ENCODE data around the gene CINP. TPM values are rescaled to one million over a fixed set of nuclear protein-coding genes. Genes with fewer than 3 reads are reported as not detected.

Gene CINP
- total RNA-seq, 2 donors from 2014 or later, result 33.5 to 37.8 TPM

DNA sequence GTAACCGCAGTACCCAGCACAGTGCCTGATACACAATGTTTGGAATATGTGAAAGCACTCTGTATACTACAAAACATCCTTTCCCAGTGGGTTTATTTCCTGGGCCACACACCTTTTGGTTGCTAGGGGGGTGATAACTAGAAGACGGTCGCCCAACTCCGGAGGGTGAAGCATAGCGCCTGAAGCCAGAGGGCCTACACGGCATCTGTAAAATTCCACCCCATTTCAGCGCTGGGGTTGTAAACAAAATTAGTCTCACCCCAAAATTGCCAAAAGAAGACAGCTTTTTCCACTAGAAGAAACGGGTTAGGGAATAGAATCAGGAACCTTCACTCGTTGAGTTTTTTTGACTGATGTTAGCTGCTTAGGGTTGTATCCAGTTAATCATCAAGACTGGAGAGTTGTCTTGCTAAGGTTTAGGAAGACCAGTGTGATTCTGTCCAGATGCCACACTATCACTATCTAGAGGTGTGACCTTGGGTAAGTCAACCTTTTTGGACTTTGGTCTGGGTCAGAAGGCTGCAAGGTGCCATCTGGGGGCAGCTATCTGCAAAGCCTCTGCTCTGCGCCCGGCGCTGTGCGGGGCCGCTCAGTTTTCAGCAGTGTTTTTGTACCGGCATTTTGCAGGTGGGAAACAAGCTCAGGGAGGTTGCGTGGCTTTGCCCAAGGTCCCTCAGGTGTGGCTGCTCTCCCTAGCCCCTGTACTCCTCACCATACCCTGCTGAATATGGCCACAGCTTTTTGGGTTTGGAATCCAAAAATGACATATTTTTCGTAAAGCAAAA is 41.8 kb downstream of the CINP start:
- Mint-ChIP-seq H3K27ac (peak overlapping the region; percentile 100), H3K4me3 (peak overlapping the region; percentile 99), H3K9me3 (no peaks in the 10 kb centered on the region), H3K36me3 (ENCODE audit: low read depth) (peaks cover 17% of the 10 kb centered on the region), H3K27me3 (no peaks in the 10 kb centered on the region), H3K4me1 (peaks cover 21% of the 10 kb centered on the region)
- ATAC-seq (replicated peaks), result no peak

DNA sequence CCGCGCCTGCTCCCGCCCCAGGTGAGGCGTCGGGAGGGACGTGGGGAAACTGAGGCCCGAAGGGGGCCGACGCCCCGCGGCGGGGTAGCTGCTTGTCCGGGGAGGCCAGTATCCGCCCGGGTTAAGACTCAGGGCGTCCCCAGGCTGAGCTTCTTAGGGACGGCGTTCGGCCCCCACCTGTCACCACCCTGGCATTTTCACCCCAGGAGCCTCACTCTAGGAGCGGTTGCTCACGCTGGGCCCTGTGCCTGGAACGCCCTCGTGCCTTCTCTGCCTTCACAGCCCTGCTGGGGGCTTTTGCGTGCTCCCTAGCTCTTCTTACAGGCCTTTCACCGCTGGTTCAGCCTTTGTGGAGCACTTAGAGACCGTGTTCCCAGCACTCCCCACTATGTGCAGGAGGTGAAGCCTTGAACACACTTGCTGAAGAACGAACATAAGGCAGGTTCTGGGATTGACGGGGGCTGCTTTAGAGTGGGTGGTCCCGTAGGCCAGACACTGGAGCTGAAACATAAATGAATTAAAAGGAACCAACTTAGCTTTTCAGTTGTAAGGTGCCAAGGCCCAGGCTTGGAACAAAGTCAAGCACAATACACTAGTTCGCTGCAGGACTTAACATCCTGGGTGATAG is 42.5 kb downstream of the CINP start:
- H3K4me1 Mint-ChIP-seq, result peaks cover 21% of the 10 kb centered on the region
- H3K36me3 Mint-ChIP-seq (ENCODE audit: low read depth), result peaks cover 17% of the 10 kb centered on the region
- ATAC-seq (replicated peaks), result peak; percentile 16
- H3K4me3 Mint-ChIP-seq, result peak overlapping the region; percentile 99
- no peaks in the 10 kb centered on the region for H3K9me3 Mint-ChIP-seq
- H3K27ac Mint-ChIP-seq, result peak overlapping the region; percentile 100
- H3K27me3 Mint-ChIP-seq, result no peaks in the 10 kb centered on the region

DNA sequence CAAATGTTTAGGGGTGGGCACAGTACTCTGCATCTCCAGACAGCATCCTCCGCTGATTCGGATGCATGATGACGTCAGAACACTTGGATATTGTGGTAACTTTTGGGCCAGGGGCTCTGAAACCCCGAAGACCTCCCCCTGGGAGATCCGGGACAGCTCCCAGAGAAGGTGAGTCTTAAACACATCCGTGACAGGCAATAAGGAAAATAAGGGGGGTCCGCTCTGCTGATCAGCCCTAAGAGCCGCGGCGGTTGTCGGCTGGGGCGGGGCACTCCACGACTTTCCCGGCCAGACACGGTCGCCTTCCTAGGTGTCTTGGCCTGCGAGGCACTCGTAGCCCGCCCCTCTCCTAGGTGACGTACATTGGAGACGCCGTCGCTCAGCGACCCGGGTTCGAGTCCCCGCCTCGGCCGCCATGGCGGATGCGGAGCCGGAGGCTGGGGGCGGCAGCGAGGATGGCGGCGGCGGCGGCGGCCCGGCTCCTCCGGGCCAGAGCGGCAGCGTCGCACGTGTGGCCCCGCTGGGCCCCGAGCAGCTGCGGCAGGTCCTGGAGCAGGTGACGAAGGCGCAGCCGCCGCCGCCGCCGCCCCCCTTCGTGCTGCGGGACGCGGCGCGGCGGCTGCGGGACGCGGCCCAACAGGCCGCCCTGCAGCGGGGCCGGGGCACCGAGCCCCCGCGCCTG is 43.2 kb downstream of the CINP start, which contains the start of gene ZNF839:
ZNF839 (plus strand) TSS at position 396 of the 682 bp plus-strand sequence; CDS start at position 416, 20 bp downstream.
- H3K27ac Mint-ChIP-seq, result peak within 1 kb of the TSS; percentile 100
- peak; percentile 77 for ATAC-seq (replicated peaks)
- H3K4me1 Mint-ChIP-seq, result peaks cover 23% of the 10 kb centered on the region
- H3K4me3 Mint-ChIP-seq, result peak within 1 kb of the TSS; percentile 99
- peaks cover 17% of the 10 kb centered on the region for H3K36me3 Mint-ChIP-seq (ENCODE audit: low read depth)
- no peaks in the 10 kb centered on the region for H3K27me3 Mint-ChIP-seq
- H3K9me3 Mint-ChIP-seq, result no peaks in the 10 kb centered on the region

DNA sequence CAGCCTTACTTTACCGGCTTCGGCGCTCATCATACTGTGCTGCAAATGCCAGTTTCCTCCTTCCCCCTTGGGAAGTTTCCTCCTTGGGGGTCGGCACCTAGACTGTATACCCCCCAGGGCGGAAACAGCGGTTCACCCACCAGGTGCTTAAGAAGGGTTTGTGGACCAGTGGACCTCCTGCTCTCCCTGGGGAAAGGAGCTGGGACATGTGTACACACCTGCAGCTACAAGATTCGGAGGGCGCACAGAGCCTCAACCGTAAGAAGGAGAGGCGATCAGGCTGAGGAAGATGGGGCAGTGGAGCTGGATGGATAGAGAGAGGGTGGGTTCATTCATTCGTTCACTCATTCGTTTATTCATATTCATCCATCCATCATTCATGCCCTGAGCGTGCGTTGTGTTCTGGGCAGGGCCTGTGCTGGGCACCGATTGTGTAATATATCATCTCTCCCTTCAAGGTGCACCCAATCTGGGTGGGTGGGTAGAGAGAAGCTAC is 43.9 kb downstream of the CINP start:
- H3K27ac Mint-ChIP-seq, result peak overlapping the region; percentile 100
- no peaks in the 10 kb centered on the region for H3K27me3 Mint-ChIP-seq
- H3K36me3 Mint-ChIP-seq (ENCODE audit: low read depth), result peaks cover 17% of the 10 kb centered on the region
- H3K9me3 Mint-ChIP-seq, result no peaks in the 10 kb centered on the region
- ATAC-seq (replicated peaks), result peak; percentile 1
- peaks cover 25% of the 10 kb centered on the region for H3K4me1 Mint-ChIP-seq
- peak overlapping the region; percentile 99 for H3K4me3 Mint-ChIP-seq

DNA sequence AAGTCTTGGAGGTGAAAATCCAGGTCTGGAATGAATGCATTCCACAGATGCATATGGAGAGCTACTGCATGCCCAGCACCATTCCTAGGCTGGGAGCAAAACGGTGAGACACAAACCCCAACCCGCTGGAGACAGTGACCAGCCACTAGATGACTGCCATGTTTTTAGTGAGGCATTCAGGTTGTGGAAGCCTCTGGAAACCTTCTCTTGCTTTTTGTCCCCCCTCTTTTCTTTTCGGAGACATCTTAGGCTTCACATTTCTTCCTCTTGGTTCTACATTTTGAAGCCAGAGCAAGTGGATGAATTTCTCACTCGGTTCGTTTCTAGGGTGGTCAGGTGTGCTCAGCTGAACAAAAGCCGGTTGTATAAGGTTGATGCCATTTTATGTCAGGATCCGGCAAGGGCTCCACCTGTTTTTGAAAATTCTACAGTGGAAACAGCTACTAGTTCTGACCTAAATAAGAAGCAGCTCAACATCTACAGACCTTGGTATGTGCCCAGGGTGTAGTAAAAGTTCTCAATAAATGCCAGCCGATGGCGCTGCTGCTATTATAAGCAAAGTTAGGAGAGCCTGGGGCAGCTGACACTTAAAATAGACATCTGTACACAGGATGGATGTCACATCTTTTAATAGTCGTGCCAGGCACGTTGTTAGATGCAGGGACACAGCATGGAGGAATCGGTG is 45.0 kb downstream of the CINP start:
- H3K4me1 Mint-ChIP-seq, result peaks cover 25% of the 10 kb centered on the region
- H3K9me3 Mint-ChIP-seq, result no peaks in the 10 kb centered on the region
- peak overlapping the region; percentile 100 for H3K27ac Mint-ChIP-seq
- peak overlapping the region; percentile 99 for H3K4me3 Mint-ChIP-seq
- no peaks in the 10 kb centered on the region for H3K27me3 Mint-ChIP-seq
- peaks cover 17% of the 10 kb centered on the region for H3K36me3 Mint-ChIP-seq (ENCODE audit: low read depth)
- ATAC-seq (replicated peaks), result peak; percentile 15

DNA sequence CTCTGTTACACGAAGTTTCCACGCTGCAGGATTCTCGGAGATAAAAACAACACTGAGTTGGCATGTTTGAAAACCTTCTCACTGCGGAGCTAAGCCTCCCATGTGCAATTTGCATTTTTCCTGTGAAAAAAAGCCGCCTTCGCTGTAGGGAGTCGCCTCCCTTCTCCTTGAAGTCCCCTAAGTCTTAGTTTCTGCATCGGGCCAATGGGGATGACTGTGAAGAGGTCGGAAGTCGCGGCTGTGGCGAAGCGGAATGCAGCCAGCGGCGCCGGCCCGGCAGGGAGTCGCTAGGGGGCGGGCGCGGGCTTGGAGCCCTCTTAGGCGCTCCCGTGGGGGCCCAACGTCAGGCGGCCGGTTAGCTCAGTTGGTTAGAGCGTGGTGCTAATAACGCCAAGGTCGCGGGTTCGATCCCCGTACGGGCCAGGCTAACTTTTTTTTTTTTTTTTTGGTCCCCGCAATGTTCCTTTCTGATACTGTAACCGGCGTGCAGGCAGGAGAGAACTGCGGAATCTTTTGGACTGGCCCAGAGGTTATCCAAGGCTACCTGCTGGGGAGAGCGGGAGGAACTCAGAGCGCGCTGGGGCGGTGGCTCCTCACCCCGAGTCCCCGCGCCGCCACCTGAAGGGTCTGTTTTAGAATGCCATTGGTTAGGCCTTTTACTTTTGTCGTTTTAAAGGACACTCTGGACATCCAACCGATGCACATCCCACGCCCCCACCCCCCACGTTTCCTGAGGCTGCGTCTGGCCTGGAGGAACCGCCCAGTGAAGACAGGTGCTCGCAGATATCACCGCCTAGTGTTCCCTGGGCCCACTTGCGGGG is 45.7 kb downstream of the CINP start:
- peaks cover 25% of the 10 kb centered on the region for H3K4me1 Mint-ChIP-seq
- peaks cover 17% of the 10 kb centered on the region for H3K36me3 Mint-ChIP-seq (ENCODE audit: low read depth)
- no peaks in the 10 kb centered on the region for H3K27me3 Mint-ChIP-seq
- ATAC-seq (replicated peaks), result peak; percentile 77
- peak overlapping the region; percentile 100 for H3K27ac Mint-ChIP-seq
- peak overlapping the region; percentile 99 for H3K4me3 Mint-ChIP-seq
- H3K9me3 Mint-ChIP-seq, result no peaks in the 10 kb centered on the region

DNA sequence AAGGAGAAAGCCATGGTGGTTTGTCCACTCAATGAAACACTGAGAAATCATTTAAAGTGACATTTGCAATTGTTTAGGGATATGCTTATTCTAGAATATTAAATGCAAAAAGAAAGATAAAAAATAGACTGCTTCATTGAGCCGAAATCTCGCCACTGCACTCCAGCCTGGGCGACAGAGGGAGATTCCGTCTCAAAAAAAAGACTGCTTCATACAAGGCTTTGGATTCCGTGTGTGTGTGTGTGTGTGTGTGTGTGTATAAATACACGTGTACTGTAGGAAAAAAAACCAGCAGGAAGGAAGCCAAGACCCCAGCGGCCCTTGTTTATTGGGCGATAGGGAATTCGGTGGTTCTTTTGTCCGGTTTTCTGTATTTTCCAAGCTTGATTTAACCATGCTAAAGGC is 46.4 kb downstream of the CINP start:
- ATAC-seq (replicated peaks), result no peak
- Mint-ChIP-seq H3K4me1 (peaks cover 25% of the 10 kb centered on the region), H3K4me3 (peak overlapping the region; percentile 99), H3K27me3 (no peaks in the 10 kb centered on the region), H3K36me3 (ENCODE audit: low read depth) (peaks cover 17% of the 10 kb centered on the region), H3K9me3 (no peaks in the 10 kb centered on the region), H3K27ac (peak overlapping the region; percentile 100)

DNA sequence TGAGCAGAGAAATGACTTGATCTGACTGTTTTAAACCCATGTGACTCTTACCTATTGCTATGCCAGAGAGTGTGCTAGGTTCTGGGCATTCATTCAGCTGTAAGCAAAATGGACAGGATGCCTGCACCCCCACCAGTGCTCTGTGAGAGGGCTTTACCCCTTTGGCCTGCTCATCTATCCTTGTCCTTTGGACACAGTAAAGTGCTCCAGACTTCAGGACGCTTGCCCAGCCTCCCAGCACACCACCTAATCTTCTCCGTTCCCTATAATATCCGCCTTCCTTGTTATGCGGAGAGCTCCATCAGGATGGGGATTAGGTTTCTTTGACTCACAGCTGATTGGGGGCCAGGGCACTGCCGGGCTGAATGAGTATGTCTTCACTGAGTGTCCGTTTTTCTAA is 47.6 kb downstream of the CINP start:
- Mint-ChIP-seq H3K36me3 (ENCODE audit: low read depth) (peaks cover 17% of the 10 kb centered on the region), H3K9me3 (no peaks in the 10 kb centered on the region), H3K27me3 (no peaks in the 10 kb centered on the region), H3K4me1 (peaks cover 25% of the 10 kb centered on the region), H3K27ac (no peak overlapping the region), H3K4me3 (peak overlapping the region; percentile 99)
- no peak for ATAC-seq (replicated peaks)

DNA sequence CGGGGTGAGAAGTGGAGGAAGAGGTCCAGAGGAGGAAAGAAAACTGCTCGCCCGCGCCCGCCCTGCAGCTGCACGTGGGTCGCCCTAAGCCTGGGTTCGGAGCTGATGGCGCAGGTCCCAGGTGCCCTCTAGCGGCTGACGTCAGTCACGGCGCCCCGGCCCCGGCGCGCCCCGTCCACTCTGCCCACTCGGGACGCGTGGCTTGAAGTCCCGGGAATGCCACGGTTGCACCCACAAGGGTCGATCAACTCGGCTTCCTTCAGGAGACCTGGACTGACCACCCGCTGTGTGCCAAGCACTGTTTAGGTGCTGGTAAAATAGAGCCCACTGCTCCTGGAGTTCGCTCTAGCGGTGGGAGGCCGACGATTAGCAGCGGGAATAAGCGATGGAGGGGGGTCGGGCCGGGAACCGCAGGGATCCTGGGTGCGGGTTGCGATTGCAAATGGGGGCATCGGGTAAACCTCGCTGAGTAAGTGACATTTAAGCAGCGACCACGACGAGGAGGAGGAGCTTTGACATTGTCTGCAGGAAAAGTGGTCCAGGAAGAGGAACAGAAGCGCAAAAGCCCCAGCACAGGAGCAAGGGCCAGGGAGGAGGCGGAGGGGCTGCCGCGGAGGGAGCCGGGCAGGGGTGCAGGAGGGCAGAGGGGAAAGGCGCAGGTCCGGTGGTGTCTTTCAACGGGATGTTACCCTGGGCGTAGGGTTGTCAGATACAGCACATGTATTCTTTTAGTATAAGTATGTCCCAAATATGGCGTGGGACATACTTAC is 48.3 kb downstream of the CINP start:
- Mint-ChIP-seq H3K4me3 (peak overlapping the region; percentile 99), H3K27me3 (no peaks in the 10 kb centered on the region), H3K27ac (peak overlapping the region; percentile 73), H3K36me3 (ENCODE audit: low read depth) (peaks cover 17% of the 10 kb centered on the region), H3K4me1 (peaks cover 25% of the 10 kb centered on the region), H3K9me3 (no peaks in the 10 kb centered on the region)
- ATAC-seq (replicated peaks), result peak; percentile 66

DNA sequence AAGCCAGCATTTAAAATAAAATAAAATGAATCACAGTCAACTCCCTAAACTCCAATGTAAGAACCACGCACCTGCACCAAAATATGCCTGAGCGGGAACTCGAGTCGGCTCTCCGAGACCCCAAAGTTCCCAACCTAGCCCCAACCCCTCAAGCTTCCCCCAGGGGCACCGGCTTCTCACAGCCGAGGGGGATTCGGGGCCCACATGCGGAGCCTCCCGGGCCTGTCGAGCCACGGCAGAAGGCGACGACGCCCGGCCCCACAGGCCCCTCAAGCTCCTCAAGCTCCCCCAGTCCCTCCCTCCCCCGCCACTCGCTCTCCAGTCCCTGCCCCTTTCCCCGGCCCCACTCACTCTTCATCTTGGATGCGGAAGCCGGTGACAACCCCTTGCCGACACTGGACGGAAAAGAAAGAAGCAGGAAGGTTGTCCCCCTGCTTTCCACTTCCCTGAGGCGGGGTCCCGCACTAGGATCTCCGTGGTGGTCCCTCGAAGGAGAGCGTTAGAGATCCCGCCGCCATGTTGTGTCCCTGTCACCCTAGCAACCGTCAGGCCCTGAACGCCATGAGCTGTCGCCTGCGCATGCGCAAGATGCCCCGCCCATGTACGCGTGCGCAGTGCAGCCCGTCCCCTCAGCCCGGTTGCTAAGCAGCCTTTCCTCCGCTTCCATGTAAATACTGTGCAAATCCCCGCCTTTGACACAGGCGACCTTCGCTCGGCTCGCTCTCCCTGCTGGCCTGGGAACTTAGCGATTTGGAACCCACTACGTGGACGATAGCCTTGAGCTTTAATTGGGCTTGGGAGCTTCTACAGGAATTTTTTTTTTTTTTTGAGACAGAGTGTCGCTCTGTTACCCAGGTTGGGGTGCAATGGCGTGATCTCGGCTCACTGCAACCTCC is 57.8 kb downstream of the CINP start, which contains the start of gene MOK:
MOK (minus strand) TSS at position 554 of the 896 bp plus-strand sequence; CDS start at position 358, 196 bp downstream.
- peak within 1 kb of the TSS; percentile 100 for H3K27ac Mint-ChIP-seq
- H3K4me1 Mint-ChIP-seq, result peaks cover 6% of the 10 kb centered on the region
- H3K9me3 Mint-ChIP-seq, result no peaks in the 10 kb centered on the region
- ATAC-seq (replicated peaks), result peak; percentile 99
- peaks cover 6% of the 10 kb centered on the region for H3K36me3 Mint-ChIP-seq (ENCODE audit: low read depth)
- H3K4me3 Mint-ChIP-seq, result peak within 1 kb of the TSS; percentile 95
- H3K27me3 Mint-ChIP-seq, result no peaks in the 10 kb centered on the region

DNA sequence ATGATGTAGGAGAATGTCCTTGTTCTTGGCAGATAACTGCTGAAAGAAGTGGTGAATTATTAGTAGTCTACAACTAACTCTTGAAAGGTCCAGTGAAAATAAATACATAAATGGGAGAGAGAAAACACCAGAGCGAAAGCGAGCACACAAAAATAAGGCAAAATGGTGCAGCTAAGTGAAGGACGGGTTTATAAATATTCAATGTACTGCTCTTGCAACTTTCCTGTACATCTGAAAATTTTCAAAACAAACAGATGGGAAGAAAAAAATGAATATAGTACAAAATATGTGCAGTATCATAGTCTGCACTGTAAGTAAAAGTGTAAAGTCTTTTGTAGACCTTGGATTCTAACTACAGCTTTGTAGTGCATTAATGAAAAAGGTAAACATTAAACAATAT is 59.0 kb downstream of the CINP start:
- peak overlapping the region; percentile 42 for H3K4me3 Mint-ChIP-seq
- no peaks in the 10 kb centered on the region for H3K9me3 Mint-ChIP-seq
- H3K27ac Mint-ChIP-seq, result peak overlapping the region; percentile 56
- peaks cover 6% of the 10 kb centered on the region for H3K4me1 Mint-ChIP-seq
- H3K27me3 Mint-ChIP-seq, result no peaks in the 10 kb centered on the region
- ATAC-seq (replicated peaks), result no peak
- H3K36me3 Mint-ChIP-seq (ENCODE audit: low read depth), result peaks cover 6% of the 10 kb centered on the region
